B cell (primary cell): ENCODE data around the gene DEFB129. TPM values are rescaled to one million over a fixed set of nuclear protein-coding genes. Genes with fewer than 3 reads are reported as not detected.
"Not testable (repeated sequence)": the region's sequence is repeated elsewhere in the genome, so short reads cannot be mapped to it uniquely, and the experiment has no call there.

Experiments
- ATAC-seq: fragments of 200-7000 bp; cut with Tn5 transposase; one replicate; pipeline ENCODE4 v1.10.0; 2021; ENCODE audit warnings: low read depth, mild to moderate bottlenecking, moderate number of reproducible peaks, moderate library complexity
- CTCF ChIA-PET: fragments of 350-600 bp; sonication (Branson Sonifier 250); formaldehyde crosslinking; loops from one replicate; lab custom pipeline; 2021; ENCODE audit warnings: antibody characterized with exemption, inconsistent platforms; lab: Charles Lee
- POLR2A ChIA-PET: fragments of 350-600 bp; sonication (Branson Sonifier 250); formaldehyde crosslinking; loops from one replicate; lab custom pipeline; 2021; ENCODE audit warnings: antibody characterized with exemption; lab: Charles Lee
- DNase-seq: peaks from one replicate; pipeline ENCODE4 v3.0.0; 2013
- H2AFZ ChIP-seq: 2 replicates; pipeline ENCODE4 v1.6.1; 2012; ENCODE audit warnings: mild to moderate bottlenecking, low read depth, low read length; ENCODE audit not compliant: insufficient read depth, poor library complexity, severe bottlenecking
- H3K27ac ChIP-seq, 2 donors: 1 replicate in 1 of 2; 2 replicates in 1 of 2; pipeline ENCODE4 v1.5.1; 2012 to 2013; ENCODE audit warnings: low read length in 2 of 2, mild to moderate bottlenecking in 2 of 2, moderate library complexity in 1 of 2
- H3K27me3 ChIP-seq, 4 experiments: fragments of 200-600 bp in 1 of 4; sonication (generic) in 1 of 4; replicated peaks in 1 of 4; 1 replicate in 2 of 4; 2 replicates in 2 of 4; pipeline versions ENCODE4 v1.6.1 to v1.7.0; 2013 to 2016; ENCODE audit warnings: low read length in 3 of 4, mild to moderate bottlenecking in 2 of 4, mixed read lengths in 1 of 4, moderate library complexity in 1 of 4; ENCODE audit not compliant: insufficient read depth in 4 of 4, control insufficient read depth in 3 of 4; ENCODE audit errors: control extremely low read depth in 1 of 4
- H3K36me3 ChIP-seq, 2 experiments: replicated peaks in 1 of 2; 1 replicate in 1 of 2; 2 replicates in 1 of 2; pipeline versions ENCODE4 v1.6.1 to v1.7.1; 2013; ENCODE audit warnings: low read length in 1 of 2; ENCODE audit not compliant: insufficient read depth in 2 of 2, control insufficient read depth in 1 of 2; ENCODE audit errors: control extremely low read depth in 1 of 2, extremely low read depth in 1 of 2
- H3K4me1 ChIP-seq, 2 donors: fragments of 200-600 bp in 1 of 2; sonication (generic) in 1 of 2; 1 replicate in 1 of 2; 2 replicates in 1 of 2; pipeline versions ENCODE4 v1.5.1 to v1.6.1; 2013 to 2017; ENCODE audit warnings: low read length in 2 of 2; ENCODE audit not compliant: control insufficient read depth in 2 of 2, insufficient read depth in 2 of 2
- H3K4me2 ChIP-seq: replicated peaks from 2 replicates; pipeline ENCODE3; 2012; ENCODE audit warnings: mild to moderate bottlenecking, low read depth, low read length; ENCODE audit not compliant: poor library complexity, severe bottlenecking
- H3K4me3 ChIP-seq, 5 experiments: fragments of 200-600 bp in 1 of 5; sonication (generic) in 1 of 5; 1 replicate in 3 of 5; 2 replicates in 2 of 5; pipeline versions ENCODE4 v1.5.1 to v1.7.0; 2011 to 2016; ENCODE audit warnings: low read length in 4 of 5, mild to moderate bottlenecking in 4 of 5, low read depth in 2 of 5, control low read depth in 1 of 5, moderate library complexity in 1 of 5; ENCODE audit not compliant: insufficient read depth in 1 of 5; ENCODE audit errors: control extremely low read depth in 1 of 5, extremely low read depth in 1 of 5
- H3K79me2 ChIP-seq: fragments of 200-600 bp; sonication (generic); one replicate; pipeline ENCODE4 v1.6.0; 2016; ENCODE audit warnings: low read length; ENCODE audit not compliant: control insufficient read depth, insufficient read depth
- H3K9ac ChIP-seq: fragments of 200-600 bp; sonication (generic); 2 replicates; pipeline ENCODE4 v1.6.1; 2017; ENCODE audit warnings: mild to moderate bottlenecking, low read length, moderate library complexity
- H3K9me3 ChIP-seq, 3 donors: one replicate each; pipeline versions ENCODE4 v1.6.1 to v1.7.1; 2013; ENCODE audit warnings: low read length in 2 of 3; ENCODE audit not compliant: control insufficient read depth in 2 of 3, insufficient read depth in 1 of 3; ENCODE audit errors: control extremely low read depth in 1 of 3
- H4K20me1 ChIP-seq: 2 replicates; pipeline ENCODE4 v1.6.0; 2012; ENCODE audit warnings: mild to moderate bottlenecking, low read length; ENCODE audit not compliant: insufficient read depth, control insufficient read depth, poor library complexity, severe bottlenecking
- H3K27ac Mint-ChIP-seq: one replicate; pipeline ENCODE4 v1.8.0; 2021; ENCODE audit warnings: mixed read lengths
- H3K27me3 Mint-ChIP-seq: one replicate; pipeline ENCODE4 v1.8.0; 2021; ENCODE audit warnings: mixed read lengths
- H3K4me1 Mint-ChIP-seq: one replicate; pipeline ENCODE4 v1.8.0; 2021; ENCODE audit warnings: mixed read lengths
- H3K4me3 Mint-ChIP-seq: one replicate; pipeline ENCODE4 v1.8.0; 2021; ENCODE audit warnings: mixed read lengths
- H3K9me3 Mint-ChIP-seq: one replicate; pipeline ENCODE4 v1.8.0; 2022; ENCODE audit warnings: mixed read lengths; ENCODE audit not compliant: insufficient read depth
- CTCF ChIP-seq: fragments of 200-600 bp; IDR thresholded peaks from one replicate; pipeline ENCODE4 v1.8.0; 2022; ENCODE audit warnings: antibody characterized with exemption, mild to moderate bottlenecking
- EZH2 ChIP-seq: IDR thresholded peaks from 2 replicates; pipeline ENCODE4 v1.6.1; 2012; ENCODE audit warnings: borderline replicate concordance, low read depth, mild to moderate bottlenecking, moderate library complexity, low read length; ENCODE audit not compliant: insufficient read depth, poor library complexity, severe bottlenecking
- WGBS: methylation state at CpG from one replicate; pipeline ENCODE4 v1.1.5; 2013; ENCODE audit warnings: missing lambda C conversion rate; ENCODE audit not compliant: insufficient coverage; 5-methylcytosine and 5-hydroxymethylcytosine counted together
- intact Hi-C: fragments of 100-400 bp; cut with micrococcal nuclease; formaldehyde crosslinking; loops from one replicate; pipeline ENCODE4 v1.10.0; 2022
- polyA plus RNA-seq: library from polyadenylated mRNA; depleted of rRNA; stranded (reverse); fragments of >200 nt; gene quantifications from 2 replicates; pipeline ENCODE4 v1.2.3, GENCODE V29; 2012
- total RNA-seq, 2 donors: library from RNA; stranded (reverse); fragments of 120-200 nt in 1 of 2; gene quantifications; 1 replicate in 1 of 2; 2 replicates in 1 of 2; pipeline versions ENCODE4 v1.2.3 to v1.2.4, GENCODE V29; 2013 to 2022

The DEFB129 gene
- total and polyA plus RNA-seq, 2 donors (not counting 1 experiment from before 2014, with no cell fraction given): not detected

- H3K4me1 ChIP-seq, H3K9me3 Mint-ChIP-seq, H3K4me2 ChIP-seq, POLR2A ChIA-PET, H2AFZ ChIP-seq, H3K4me1 Mint-ChIP-seq, H3K9me3 ChIP-seq, H3K79me2 ChIP-seq, intact Hi-C loops, H4K20me1 ChIP-seq, ATAC-seq, DNase-seq, H3K9ac ChIP-seq, H3K27me3 ChIP-seq, H3K4me3 Mint-ChIP-seq, H3K27ac ChIP-seq, H3K36me3 ChIP-seq, H3K4me3 ChIP-seq, H3K27ac Mint-ChIP-seq: not testable (repeated sequence)
- peaks cover 40% of the 10 kb centered on the region for H3K27me3 Mint-ChIP-seq
- WGBS: no CpG with 5 or more reads among the region's 4 CpGs
- CTCF ChIA-PET: interaction anchor here (1.2 to 2.9 kb wide), 2 partner anchors 64 to 127 kb away, joined by 3 to 10 read pairs; no protein-coding TSS in a partner anchor
Observed at GRCh38 chr20:203630-204029, 23.4 kb upstream of the DEFB129 start.

GRCh38 chr20:208942-209566, 18.0 kb upstream of the DEFB129 start:
- ChIA-PET CTCF (interaction anchor here (0.9 to 4.9 kb wide), 6 partner anchors 15 to 124 kb away, joined by 3 to 27 read pairs (median 11); partner anchors contain the start of gene DEFB129), POLR2A (no interaction called here)
- no peaks in the 10 kb centered on the region for H3K36me3 ChIP-seq
- H2AFZ ChIP-seq: no peak overlapping the region
- no peak overlapping the region for H3K9ac ChIP-seq
- WGBS: 61% methylated on average over 3 of the region's 5 CpGs
- Mint-ChIP-seq H3K4me1 (no peaks in the 10 kb centered on the region), H3K9me3 (no peaks in the 10 kb centered on the region), H3K4me3 (no peak overlapping the region), H3K27me3 (peaks cover 22% of the 10 kb centered on the region), H3K27ac (no peak overlapping the region)
- H3K79me2 ChIP-seq: no peaks in the 10 kb centered on the region
- no peak overlapping the region for H3K4me2 ChIP-seq
- no peak overlapping the region for H3K27ac ChIP-seq
- TF ChIP-seq EZH2 (no peak), CTCF (peak; percentile 74)
- no peaks in the 10 kb centered on the region for H3K27me3 ChIP-seq
- H3K4me1 ChIP-seq: no peaks in the 10 kb centered on the region
- H3K4me3 ChIP-seq: no peak overlapping the region
- DNase-seq (peak; percentile 66), ATAC-seq (peak; percentile 56)
- no peaks in the 10 kb centered on the region for H4K20me1 ChIP-seq
- intact Hi-C loops: loop anchor here (1.0 kb wide), 2 partner anchors 58 to 121 kb away; no protein-coding TSS in a partner anchor
- no peaks in the 10 kb centered on the region for H3K9me3 ChIP-seq
